ENCODE measurements around the gene TESK2. TPM values are rescaled to one million over a fixed set of nuclear protein-coding genes. Genes with fewer than 3 reads are reported as not detected.
"Not testable (repeated sequence)": the region's sequence is repeated elsewhere in the genome, so short reads cannot be mapped to it uniquely, and the experiment has no call there.

Gene TESK2
- polyA plus RNA-seq, 4 donors = 5.5 to 22.1 (median 12.6) TPM

GRCh38 chr1:45523516-45523915 is 32.6 kb upstream of the TESK2 start:
- H3K9me3 ChIP-seq (ENCODE audit: control insufficient read depth in 2 of 2, insufficient read depth in 1 of 2, low read depth in 1 of 2, low read length in 1 of 2); H3K4me3 ChIP-seq (ENCODE audit: low read depth in 1 of 3, low read length in 3 of 3); DNase-seq; H3K36me3 ChIP-seq (ENCODE audit: control insufficient read depth in 3 of 3, insufficient read depth in 2 of 3, low read depth in 1 of 3, low read length in 3 of 3); H3K4me1 ChIP-seq (ENCODE audit: control insufficient read depth in 3 of 3, insufficient read depth in 2 of 3, low read depth in 1 of 3, low read length in 2 of 3); H3K27ac ChIP-seq (ENCODE audit: low read depth in 1 of 3, low read length in 2 of 3); H3K27me3 ChIP-seq (ENCODE audit: control insufficient read depth in 3 of 3, insufficient read depth in 3 of 3, low read length in 3 of 3); FAIRE-seq: not testable (repeated sequence)
- WGBS, 3 donors = 64 to 76% (median 74%) methylated on average over 2 of the region's 2 CpGs

- Histone ChIP-seq H3K9me3 (ENCODE audit: control insufficient read depth in 2 of 2, insufficient read depth in 1 of 2, low read depth in 1 of 2, low read length in 1 of 2) (no peaks in the 10 kb centered on the region), H3K27ac (ENCODE audit: low read depth in 1 of 3, low read length in 2 of 3) (peak overlapping the region; percentile 83 to 92 (median 89)), H3K27me3 (ENCODE audit: control insufficient read depth in 3 of 3, insufficient read depth in 3 of 3, low read length in 3 of 3) (no peaks in the 10 kb centered on the region), H3K4me3 (ENCODE audit: low read depth in 1 of 3, low read length in 3 of 3) (peak overlapping the region in 2 of 3 donors; percentile 79 to 97), H3K36me3 (ENCODE audit: control insufficient read depth in 3 of 3, insufficient read depth in 2 of 3, low read depth in 1 of 3, low read length in 3 of 3) (peaks cover 0 to 8% (median 2%) of the 10 kb centered on the region in 3 donors), H3K4me1 (ENCODE audit: control insufficient read depth in 3 of 3, insufficient read depth in 2 of 3, low read depth in 1 of 3, low read length in 2 of 3) (peaks cover 0 to 7% (median 0%) of the 10 kb centered on the region in 3 donors)
- FAIRE-seq (no peak), DNase-seq (no peak)
- 78 to 79% (median 78%) methylated on average over 21 of the region's 21 CpGs for WGBS, 3 donors
Measured at GRCh38 chr1:45522324-45523104, 31.6 kb upstream of the TESK2 start.

GRCh38 chr1:45521413-45522323 is 30.7 kb upstream of the TESK2 start, which contains the start of gene PRDX1:
PRDX1 (minus strand) TSS chr1:45521884; CDS start chr1:45519043, 2,841 bp downstream.
- Histone ChIP-seq H3K4me3 (ENCODE audit: low read depth in 1 of 3, low read length in 3 of 3) (peak within 1 kb of the TSS; percentile 79 to 97 (median 87)), H3K36me3 (ENCODE audit: control insufficient read depth in 3 of 3, insufficient read depth in 2 of 3, low read depth in 1 of 3, low read length in 3 of 3) (peaks cover 3 to 14% (median 4%) of the 10 kb centered on the region in 3 donors), H3K4me1 (ENCODE audit: control insufficient read depth in 3 of 3, insufficient read depth in 2 of 3, low read depth in 1 of 3, low read length in 2 of 3) (peaks cover 0 to 8% (median 0%) of the 10 kb centered on the region in 3 donors), H3K9me3 (ENCODE audit: control insufficient read depth in 2 of 2, insufficient read depth in 1 of 2, low read depth in 1 of 2, low read length in 1 of 2) (no peaks in the 10 kb centered on the region), H3K27me3 (ENCODE audit: control insufficient read depth in 3 of 3, insufficient read depth in 3 of 3, low read length in 3 of 3) (no peaks in the 10 kb centered on the region), H3K27ac (ENCODE audit: low read depth in 1 of 3, low read length in 2 of 3) (peak within 1 kb of the TSS; percentile 83 to 92 (median 89))
- peak; percentile 98 for DNase-seq
- WGBS, 3 donors = 0 to 1% (median 1%) methylated on average over 68 to 72 of the region's 72 CpGs
- no peak for FAIRE-seq

GRCh38 chr1:45519774-45520173 is 28.8 kb upstream of the TESK2 start:
- peaks cover 0 to 22% (median 2%) of the 10 kb centered on the region in 3 donors for H3K4me1 ChIP-seq (ENCODE audit: control insufficient read depth in 3 of 3, insufficient read depth in 2 of 3, low read depth in 1 of 3, low read length in 2 of 3)
- DNase-seq; H3K27ac ChIP-seq (ENCODE audit: low read depth in 1 of 3, low read length in 2 of 3); H3K27me3 ChIP-seq (ENCODE audit: control insufficient read depth in 3 of 3, insufficient read depth in 3 of 3, low read length in 3 of 3); H3K9me3 ChIP-seq (ENCODE audit: control insufficient read depth in 2 of 2, insufficient read depth in 1 of 2, low read depth in 1 of 2, low read length in 1 of 2); FAIRE-seq: not testable (repeated sequence)
- peak overlapping the region in 1 of 3 donors; percentile 79 for H3K4me3 ChIP-seq (ENCODE audit: low read depth in 1 of 3, low read length in 3 of 3)
- 67 to 82% (median 80%) methylated on average over 16 of the region's 16 CpGs for WGBS, 3 donors
- peaks cover 4 to 21% (median 6%) of the 10 kb centered on the region in 3 donors for H3K36me3 ChIP-seq (ENCODE audit: control insufficient read depth in 3 of 3, insufficient read depth in 2 of 3, low read depth in 1 of 3, low read length in 3 of 3)

GRCh38 chr1:45518910-45519309 is 27.9 kb upstream of the TESK2 start:
- Histone ChIP-seq H3K9me3 (ENCODE audit: control insufficient read depth in 2 of 2, insufficient read depth in 1 of 2, low read depth in 1 of 2, low read length in 1 of 2) (no peaks in the 10 kb centered on the region), H3K4me1 (ENCODE audit: control insufficient read depth in 3 of 3, insufficient read depth in 2 of 3, low read depth in 1 of 3, low read length in 2 of 3) (peaks cover 0 to 31% (median 2%) of the 10 kb centered on the region in 3 donors), H3K36me3 (ENCODE audit: control insufficient read depth in 3 of 3, insufficient read depth in 2 of 3, low read depth in 1 of 3, low read length in 3 of 3) (peaks cover 4 to 29% (median 10%) of the 10 kb centered on the region in 3 donors), H3K27me3 (ENCODE audit: control insufficient read depth in 3 of 3, insufficient read depth in 3 of 3, low read length in 3 of 3) (no peaks in the 10 kb centered on the region), H3K27ac (ENCODE audit: low read depth in 1 of 3, low read length in 2 of 3) (no peak overlapping the region), H3K4me3 (ENCODE audit: low read depth in 1 of 3, low read length in 3 of 3) (peak overlapping the region in 1 of 3 donors; percentile 24)
- DNase-seq (no peak), FAIRE-seq (no peak)
- 6 to 21% (median 9%) methylated on average over 1 of the region's 1 CpG for WGBS, 3 donors

GRCh38 chr1:45518366-45518765 is 27.4 kb upstream of the TESK2 start:
- not testable (repeated sequence) for FAIRE-seq; H3K9me3 ChIP-seq (ENCODE audit: control insufficient read depth in 2 of 2, insufficient read depth in 1 of 2, low read depth in 1 of 2, low read length in 1 of 2); H3K27ac ChIP-seq (ENCODE audit: low read depth in 1 of 3, low read length in 2 of 3); H3K27me3 ChIP-seq (ENCODE audit: control insufficient read depth in 3 of 3, insufficient read depth in 3 of 3, low read length in 3 of 3); H3K4me3 ChIP-seq (ENCODE audit: low read depth in 1 of 3, low read length in 3 of 3); DNase-seq
- peaks cover 7 to 33% (median 10%) of the 10 kb centered on the region in 3 donors for H3K36me3 ChIP-seq (ENCODE audit: control insufficient read depth in 3 of 3, insufficient read depth in 2 of 3, low read depth in 1 of 3, low read length in 3 of 3)
- WGBS, 3 donors = 74 to 100% (median 93%) methylated on average over 2 to 4 of the region's 4 CpGs
- H3K4me1 ChIP-seq (ENCODE audit: control insufficient read depth in 3 of 3, insufficient read depth in 2 of 3, low read depth in 1 of 3, low read length in 2 of 3) = peaks cover 0 to 36% (median 2%) of the 10 kb centered on the region in 3 donors

- Histone ChIP-seq H3K4me3 (ENCODE audit: low read depth in 1 of 3, low read length in 3 of 3) (no peak overlapping the region), H3K36me3 (ENCODE audit: control insufficient read depth in 3 of 3, insufficient read depth in 2 of 3, low read depth in 1 of 3, low read length in 3 of 3) (peaks cover 7 to 45% (median 12%) of the 10 kb centered on the region in 3 donors), H3K27ac (ENCODE audit: low read depth in 1 of 3, low read length in 2 of 3) (peak overlapping the region in 2 of 3 donors; percentile 3 to 33), H3K27me3 (ENCODE audit: control insufficient read depth in 3 of 3, insufficient read depth in 3 of 3, low read length in 3 of 3) (no peaks in the 10 kb centered on the region), H3K9me3 (ENCODE audit: control insufficient read depth in 2 of 2, insufficient read depth in 1 of 2, low read depth in 1 of 2, low read length in 1 of 2) (no peaks in the 10 kb centered on the region), H3K4me1 (ENCODE audit: control insufficient read depth in 3 of 3, insufficient read depth in 2 of 3, low read depth in 1 of 3, low read length in 2 of 3) (peaks cover 0 to 35% (median 2%) of the 10 kb centered on the region in 3 donors)
- FAIRE-seq (no peak), DNase-seq (no peak)
- 66 to 81% (median 72%) methylated on average over 4 of the region's 4 CpGs for WGBS, 3 donors
Measured at GRCh38 chr1:45516465-45516864, 25.5 kb upstream of the TESK2 start.

GRCh38 chr1:45516036-45516435 is 25.1 kb upstream of the TESK2 start:
- Histone ChIP-seq H3K9me3 (ENCODE audit: control insufficient read depth in 2 of 2, insufficient read depth in 1 of 2, low read depth in 1 of 2, low read length in 1 of 2) (no peaks in the 10 kb centered on the region), H3K36me3 (ENCODE audit: control insufficient read depth in 3 of 3, insufficient read depth in 2 of 3, low read depth in 1 of 3, low read length in 3 of 3) (peaks cover 7 to 48% (median 12%) of the 10 kb centered on the region in 3 donors), H3K27ac (ENCODE audit: low read depth in 1 of 3, low read length in 2 of 3) (peak overlapping the region in 1 of 3 donors; percentile 3), H3K27me3 (ENCODE audit: control insufficient read depth in 3 of 3, insufficient read depth in 3 of 3, low read length in 3 of 3) (no peaks in the 10 kb centered on the region), H3K4me3 (ENCODE audit: low read depth in 1 of 3, low read length in 3 of 3) (no peak overlapping the region), H3K4me1 (ENCODE audit: control insufficient read depth in 3 of 3, insufficient read depth in 2 of 3, low read depth in 1 of 3, low read length in 2 of 3) (peaks cover 0 to 35% (median 2%) of the 10 kb centered on the region in 3 donors)
- WGBS, 3 donors = 19 to 49% (median 27%) methylated on average over 3 of the region's 3 CpGs
- DNase-seq (peak; percentile 43 to 53), FAIRE-seq (no peak)
